Stimulated activated CD4-positive, alpha-beta T cell treated with anti-CD3 and anti-CD28 coated beads, Interleukin-1b, Interleukin-23, amount 100 ng/mL, for 1 hour (primary cell): Measurements from ENCODE around the gene FAM151A.
"Not testable (repeated sequence)": the region's sequence is repeated elsewhere in the genome, so short reads cannot be mapped to it uniquely, and the experiment has no call there.

Source experiments
- DNase-seq, 2 donors: peaks; one replicate each; pipeline ENCODE4 v3.0.0-alpha.2; 2020; ENCODE audit warnings: low read depth in 2 of 2

FAM151A gene

GRCh38 chr1:54636461-54637446, 13.4 kb upstream of the FAM151A start:
- not testable (repeated sequence) for DNase-seq

- not testable (repeated sequence) for DNase-seq
Observed at GRCh38 chr1:54635804-54636203, 12.5 kb upstream of the FAM151A start.

GRCh38 chr1:54627196-54627595, 3.9 kb upstream of the FAM151A start:
- DNase-seq = no peak

GRCh38 chr1:54624466-54625464, 1.4 kb upstream of the FAM151A start:
- no peak for DNase-seq

GRCh38 chr1:54619749-54620148, 3.6 kb downstream of the FAM151A start:
- DNase-seq = no peak

GRCh38 chr1:54615531-54616279, 7.6 kb downstream of the FAM151A start:
- no peak for DNase-seq

- no peak for DNase-seq
Observed at GRCh38 chr1:54614563-54614962, 8.8 kb downstream of the FAM151A start.

GRCh38 chr1:54614024-54614423, 9.3 kb downstream of the FAM151A start:
- DNase-seq = no peak

GRCh38 chr1:54611621-54612020, 11.7 kb downstream of the FAM151A start:
- DNase-seq = no peak

GRCh38 chr1:54610601-54611580, 12.4 kb downstream of the FAM151A start:
- no peak for DNase-seq

GRCh38 chr1:54610048-54610447, 13.3 kb downstream of the FAM151A start:
- no peak for DNase-seq

GRCh38 chr1:54609301-54609921, 13.9 kb downstream of the FAM151A start:
- no peak for DNase-seq

GRCh38 chr1:54608566-54609230, 14.6 kb downstream of the FAM151A start:
- DNase-seq = no peak

GRCh38 chr1:54607821-54608565, 15.3 kb downstream of the FAM151A start:
- no peak for DNase-seq

- DNase-seq = no peak
Observed at GRCh38 chr1:54606990-54607325, 16.4 kb downstream of the FAM151A start.

GRCh38 chr1:54606096-54606989, 17.0 kb downstream of the FAM151A start:
- DNase-seq = no peak

- no peak for DNase-seq
Observed at GRCh38 chr1:54604572-54605370, 18.6 kb downstream of the FAM151A start.
